GM19467 (cell line): Measurements from ENCODE around the gene ZNF121.
"Not testable (repeated sequence)": the region's sequence is repeated elsewhere in the genome, so short reads cannot be mapped to it uniquely, and the experiment has no call there.

Experiments used
- ATAC-seq: cut with Tn5 transposase; IDR thresholded peaks from one replicate; pipeline ENCODE4 v1.9.1; 2021; ENCODE audit warnings: mild to moderate bottlenecking, moderate library complexity; ENCODE audit not compliant: unreplicated experiment

ZNF121 gene

GRCh38 chr19:9584073-9584833 lies at the start of gene ZNF121:
Gene ZNF121, minus strand, starts transcription at chr19:9584504. Its CDS starts 16,407 bp downstream, at chr19:9568097.
- ATAC-seq: peak; percentile 90

GRCh38 chr19:9627856-9628255 lies 43.6 kb upstream of the ZNF121 start:
- ATAC-seq: no peak

GRCh38 chr19:9622531-9622930 lies 38.2 kb upstream of the ZNF121 start:
- no peak for ATAC-seq

GRCh38 chr19:9621156-9622037 lies 37.1 kb upstream of the ZNF121 start, which contains the start of gene ZNF561:
Gene ZNF561, minus strand, starts transcription at chr19:9621232. Its CDS starts 1,776 bp downstream, at chr19:9619456.
- peak; percentile 83 for ATAC-seq

- ATAC-seq: no peak
Measured at GRCh38 chr19:9620842-9621155, 36.5 kb upstream of the ZNF121 start.

GRCh38 chr19:9615844-9616243 lies 31.5 kb upstream of the ZNF121 start:
- no peak for ATAC-seq

- no peak for ATAC-seq
Measured at GRCh38 chr19:9610484-9611113, 26.3 kb upstream of the ZNF121 start.

- no peak for ATAC-seq
Measured at GRCh38 chr19:9608912-9609311, 24.6 kb upstream of the ZNF121 start.

GRCh38 chr19:9597027-9597426 lies 12.7 kb upstream of the ZNF121 start:
- no peak for ATAC-seq

- no peak for ATAC-seq
Measured at GRCh38 chr19:9586764-9587163, 2.5 kb upstream of the ZNF121 start.

- ATAC-seq: not testable (repeated sequence)
Measured at GRCh38 chr19:9582081-9582725, 2.1 kb downstream of the ZNF121 start.

- no peak for ATAC-seq
Measured at GRCh38 chr19:9580728-9581127, 3.6 kb downstream of the ZNF121 start.

- no peak for ATAC-seq
Measured at GRCh38 chr19:9570255-9570654, 14.0 kb downstream of the ZNF121 start.

- no peak for ATAC-seq
Measured at GRCh38 chr19:9566729-9567128, 17.6 kb downstream of the ZNF121 start.

GRCh38 chr19:9565900-9566705 lies 18.2 kb downstream of the ZNF121 start:
- no peak for ATAC-seq

GRCh38 chr19:9552536-9553274 lies 31.6 kb downstream of the ZNF121 start:
- ATAC-seq: no peak

GRCh38 chr19:9547870-9548269 lies 36.4 kb downstream of the ZNF121 start:
- ATAC-seq: no peak

- ATAC-seq: not testable (repeated sequence)
Measured at GRCh38 chr19:9541281-9541680, 43.0 kb downstream of the ZNF121 start.

GRCh38 chr19:9539921-9540320 lies 44.4 kb downstream of the ZNF121 start:
- not testable (repeated sequence) for ATAC-seq
